K562 (cell line): ENCODE results near the gene SEPHS2. TPM values are rescaled to one million over a fixed set of nuclear protein-coding genes. Genes with fewer than 3 reads are reported as not detected.
A peak's percentile ranks its signal among the peaks of the same experiment; 100 is the strongest.

ENCODE experiments used
- ARID4B ChIP-seq: sonication (generic); formaldehyde crosslinking; IDR thresholded peaks from 2 replicates; pipeline ENCODE4 v1.8.0; 2022; ENCODE audit warnings: mild to moderate bottlenecking, missing genetic modification reagents
- BHLHE40 ChIP-seq: IDR thresholded peaks from 2 replicates; pipeline ENCODE4 v1.6.1; 2011; ENCODE audit warnings: low read length, improper control_type of control experiment
- CTBP1 ChIP-seq: fragments of 450-650 bp; IDR thresholded peaks from 2 replicates; pipeline ENCODE4 v1.6.1; 2016; ENCODE audit warnings: borderline replicate concordance
- FOXP4 ChIP-seq: sonication (generic); formaldehyde crosslinking; IDR thresholded peaks from 2 replicates; pipeline ENCODE4 v1.8.0; 2022; ENCODE audit warnings: mild to moderate bottlenecking, missing genetic modification reagents, borderline replicate concordance
- GTF2B ChIP-seq: IDR thresholded peaks from 2 replicates; pipeline ENCODE4 v1.6.1; 2011; ENCODE audit not compliant: insufficient read length; ENCODE audit errors: extremely low read depth
- HDGF ChIP-seq: fragments of 450-650 bp; IDR thresholded peaks from 2 replicates; pipeline ENCODE4 v1.6.1; 2016
- PRDM10 ChIP-seq: fragments of 450-650 bp; IDR thresholded peaks from 2 replicates; pipeline ENCODE4 v1.6.1; 2018; ENCODE audit not compliant: partially characterized antibody
- RAD21 ChIP-seq, 2 experiments: fragments of 250-450 bp in 1 of 2; fragments of 450-650 bp in 1 of 2; sonication (Bioruptor Pico) in 1 of 2; formaldehyde crosslinking in 1 of 2; IDR thresholded peaks in 1 of 2; conservative IDR thresholded peaks in 1 of 2; 2 replicates each; pipeline versions ENCODE4 v1.4.0 to v1.8.0; 2020 to 2022; ENCODE audit warnings: mild to moderate bottlenecking in 2 of 2, moderate library complexity in 1 of 2
- SPI1 ChIP-seq: IDR thresholded peaks from 2 replicates; pipeline ENCODE4 v1.6.1; 2011; ENCODE audit warnings: low read depth, low read length, control low read depth, borderline replicate concordance
- SRF ChIP-seq, 2 experiments: fragments of 250-450, 450-650 bp in 1 of 2; sonication (Bioruptor Pico) in 1 of 2; sonication (generic) in 1 of 2; formaldehyde crosslinking; IDR thresholded peaks; 2 replicates each; pipeline versions ENCODE4 v1.5.0 to v1.5.1; 2020 to 2022; ENCODE audit warnings: mild to moderate bottlenecking in 1 of 2, missing genetic modification reagents in 1 of 2
- YY1 ChIP-seq, 3 experiments: IDR thresholded peaks; 2 replicates each; pipeline ENCODE4 v1.6.1; 2011; ENCODE audit warnings: low read length in 2 of 3, mild to moderate bottlenecking in 2 of 3, moderate library complexity in 2 of 3, borderline replicate concordance in 1 of 3, control low read depth in 1 of 3, low read depth in 1 of 3; ENCODE audit not compliant: insufficient read depth in 3 of 3, insufficient replicate concordance in 2 of 3, control insufficient read depth in 1 of 3, insufficient read length in 1 of 3; ENCODE audit errors: extremely low read depth in 1 of 3
- polyA plus RNA-seq, 8 experiments: library from polyadenylated mRNA; depleted of rRNA in 4 of 8; stranded (reverse) in 5 of 8; unstranded in 3 of 8; fragments of >200 nt; fragmentation: Nextera tagmentation in 2 of 8; fragmentation: Illumina TruSeq in 1 of 8; extraction: Ambion mirVana in 2 of 8; extraction: Trizol in 1 of 8; gene quantifications; 2 replicates each; pipeline versions ENCODE4 v1.2.1 to v1.2.3, GENCODE V29; 2011 to 2014; ENCODE audit warnings: inconsistent platforms in 1 of 8, missing spikeins in 1 of 8
- total RNA-seq, 7 experiments: library from RNA; depleted of rRNA in 6 of 7; stranded (reverse); fragments of >200 nt in 6 of 7; fragmentation: Illumina TruSeq in 2 of 7; extraction: Trizol in 2 of 7; gene quantifications; 2 replicates each; pipeline versions ENCODE4 v1.2.1 to v1.2.3, GENCODE V29; 2011 to 2021; ENCODE audit warnings: low replicate concordance in 1 of 7

Gene SEPHS2
- total and polyA plus RNA-seq, 9 of the 15 experiments (the other 6 are each of a cell fraction or from before 2014, with no cell fraction given) = 20.9 to 90.6 (median 43.4) TPM

- TF ChIP-seq ARID4B (CRISPR knock-in tag) = 0 out of 2 replicates have a peak, but pooled peaks have one; percentile 45
- no peak for TF ChIP-seq PRDM10
- peak; percentile 91 to 96 for TF ChIP-seq RAD21 (CRISPR knock-in tag; conservative IDR thresholded peaks at IDR 0.05 in 1 of 2, IDR thresholded peaks at IDR 0.05 in 1 of 2)
- peak in 2 of 3 experiments; percentile 39 to 40 for TF ChIP-seq YY1 (IDR thresholded peaks at IDR 0.05; ENCODE audit: borderline replicate concordance in 1 of 3, control insufficient read depth in 1 of 3, extremely low read depth in 1 of 3, insufficient read depth in 3 of 3, insufficient read length in 1 of 3, insufficient replicate concordance in 2 of 3, low read depth in 1 of 3, low read length in 2 of 3)
- TF ChIP-seq GTF2B = no peak
- no peak for TF ChIP-seq SPI1
- peak; percentile 16; the same call in 1 of the 2 replicates for TF ChIP-seq CTBP1
- TF ChIP-seq FOXP4 = peak; percentile 47; the same call in 1 of the 2 replicates
- TF ChIP-seq SRF (CRISPR knock-in tag; IDR thresholded peaks at IDR 0.05) = no peak
- 0 out of 2 replicates have a peak, but pooled peaks have one; percentile 20 for TF ChIP-seq HDGF
- TF ChIP-seq BHLHE40 = 0 out of 2 replicates have a peak, but pooled peaks have one; percentile 8
Measured at GRCh38 chr16:30409125-30410060, 36.3 kb downstream of the SEPHS2 start (continued).
